H1 (cell line): ENCODE results near the gene DCBLD1. TPM values are rescaled to one million over a fixed set of nuclear protein-coding genes. Genes with fewer than 3 reads are reported as not detected.

Experiments used
- CTCF ChIA-PET: fragments of 300-600 bp; sonication (Branson Sonifier 250); formaldehyde crosslinking; loops from one replicate; lab custom pipeline; 2021; ENCODE audit not compliant: partially characterized antibody; lab: Charles Lee
- POLR2A ChIA-PET: fragments of 300-600 bp; sonication (Branson Sonifier 250); formaldehyde crosslinking; loops from one replicate; lab custom pipeline; 2021; ENCODE audit warnings: inconsistent platforms; ENCODE audit not compliant: partially characterized antibody; lab: Charles Lee
- DNase-seq, 2 experiments: peaks; one replicate each; pipeline versions ENCODE4 v3.0.0 to v3.0.0-alpha.2; 2010 to 2022; ENCODE audit warnings: low spot score in 2 of 2, low read depth in 1 of 2, mixed read lengths in 1 of 2
- FAIRE-seq: peaks from 2 replicates; lab custom pipeline; 2011; peaks lifted over from hg19 to GRCh38; lab: Jason Lieb, UNC
- H2AFZ ChIP-seq: 2 replicates; pipeline ENCODE4 v1.8.1; 2012; ENCODE audit warnings: low read length, inconsistent platforms
- H2AK5ac ChIP-seq: 2 replicates; pipeline ENCODE4 v1.6.1; 2013; ENCODE audit warnings: low read depth, low read length
- H2BK120ac ChIP-seq: replicated peaks from 2 replicates; pipeline ENCODE3; 2013; ENCODE audit warnings: low read depth, low read length, inconsistent platforms
- H2BK12ac ChIP-seq: 2 replicates; pipeline ENCODE4 v1.6.1; 2013; ENCODE audit warnings: low read depth, low read length
- H2BK15ac ChIP-seq: 2 replicates; pipeline ENCODE4 v1.6.1; 2013; ENCODE audit warnings: low read length
- H2BK20ac ChIP-seq: 2 replicates; pipeline ENCODE4 v1.6.1; 2013; ENCODE audit warnings: low read length
- H2BK5ac ChIP-seq: 2 replicates; pipeline ENCODE4 v1.6.1; 2013; ENCODE audit warnings: low read depth, low read length
- H3K14ac ChIP-seq: 2 replicates; pipeline ENCODE4 v1.6.1; 2013; ENCODE audit warnings: inconsistent platforms; ENCODE audit not compliant: insufficient read length
- H3K18ac ChIP-seq: 2 replicates; pipeline ENCODE4 v1.6.1; 2013; ENCODE audit warnings: low read length; ENCODE audit errors: extremely low read depth
- H3K23ac ChIP-seq: 2 replicates; pipeline ENCODE4 v1.6.1; 2013; ENCODE audit warnings: inconsistent platforms; ENCODE audit not compliant: insufficient read length
- H3K23me2 ChIP-seq: 2 replicates; pipeline ENCODE4 v1.6.1; 2013; ENCODE audit warnings: low read depth, low read length
- H3K27ac ChIP-seq: 2 replicates; pipeline ENCODE4 v1.6.1; 2011; ENCODE audit warnings: low read depth, low read length, inconsistent platforms
- H3K27me3 ChIP-seq, 4 experiments: replicated peaks in 1 of 4; 1 replicate in 1 of 4; 2 replicates in 3 of 4; pipeline versions ENCODE4 v1.6.1 to v1.8.1; 2011 to 2013; ENCODE audit warnings: low read length in 3 of 4, mild to moderate bottlenecking in 3 of 4, inconsistent platforms in 2 of 4, mixed read lengths in 2 of 4, moderate library complexity in 1 of 4; ENCODE audit not compliant: control insufficient read depth in 3 of 4, insufficient read depth in 3 of 4; ENCODE audit errors: extremely low read depth in 1 of 4
- H3K36me3 ChIP-seq, 4 experiments: 2 replicates each; pipeline versions ENCODE4 v1.6.1 to v1.8.1; 2011 to 2013; ENCODE audit warnings: mild to moderate bottlenecking in 4 of 4, low read length in 3 of 4, moderate library complexity in 2 of 4, control low read depth in 1 of 4, inconsistent platforms in 1 of 4; ENCODE audit not compliant: insufficient read depth in 4 of 4, control insufficient read depth in 2 of 4
- H3K4ac ChIP-seq: replicated peaks from 2 replicates; pipeline ENCODE3; 2013; ENCODE audit warnings: low read length, low read depth, mixed read lengths, inconsistent platforms; ENCODE audit not compliant: insufficient read length
- H3K4me1 ChIP-seq, 4 experiments: replicated peaks in 1 of 4; 1 replicate in 1 of 4; 2 replicates in 3 of 4; pipeline versions ENCODE4 v1.6.1 to v1.8.1; 2011 to 2013; ENCODE audit warnings: low read length in 3 of 4, inconsistent platforms in 2 of 4, mixed read lengths in 1 of 4; ENCODE audit not compliant: insufficient read depth in 4 of 4, control insufficient read depth in 3 of 4
- H3K4me2 ChIP-seq, 2 experiments: 2 replicates each; pipeline versions ENCODE4 v1.6.1 to v1.8.1; 2011 to 2013; ENCODE audit warnings: low read depth in 2 of 2, low read length in 2 of 2, control low read depth in 1 of 2, inconsistent platforms in 1 of 2, mild to moderate bottlenecking in 1 of 2; ENCODE audit not compliant: insufficient read depth in 1 of 2
- H3K4me3 ChIP-seq, 4 experiments: fragments of 200-600, 300-600 bp in 1 of 4; sonication (generic), shearing (Covaris generic), sonication (Bioruptor Twin) in 1 of 4; 2 replicates each; pipeline versions ENCODE4 v1.5.1 to v1.8.1; 2011 to 2016; ENCODE audit warnings: low read length in 4 of 4, low read depth in 3 of 4, control low read depth in 2 of 4, inconsistent platforms in 2 of 4, mild to moderate bottlenecking in 2 of 4, mixed read lengths in 1 of 4, moderate library complexity in 1 of 4; ENCODE audit not compliant: insufficient read depth in 2 of 4; ENCODE audit errors: extremely low read depth in 1 of 4
- H3K56ac ChIP-seq: replicated peaks from 2 replicates; pipeline ENCODE3; 2013; ENCODE audit warnings: low read depth, mild to moderate bottlenecking, mixed read lengths, low read length, inconsistent platforms; ENCODE audit not compliant: insufficient read length
- H3K79me1 ChIP-seq: 2 replicates; pipeline ENCODE4 v1.6.1; 2013; ENCODE audit warnings: low read depth, low read length, control low read depth
- H3K79me2 ChIP-seq, 2 experiments: 2 replicates each; pipeline versions ENCODE4 v1.6.1 to v1.8.1; 2012 to 2013; ENCODE audit warnings: low read length in 2 of 2, mild to moderate bottlenecking in 2 of 2, inconsistent platforms in 1 of 2; ENCODE audit not compliant: insufficient read depth in 2 of 2, control insufficient read depth in 1 of 2
- H3K9ac ChIP-seq, 4 experiments: replicated peaks in 1 of 4; 1 replicate in 1 of 4; 2 replicates in 3 of 4; pipeline versions ENCODE4 v1.6.1 to v1.8.1; 2011 to 2013; ENCODE audit warnings: low read depth in 3 of 4, low read length in 3 of 4, control low read depth in 2 of 4, mild to moderate bottlenecking in 2 of 4, moderate library complexity in 2 of 4, inconsistent platforms in 1 of 4; ENCODE audit errors: extremely low read depth in 1 of 4
- H3K9me3 ChIP-seq, 2 experiments: 2 replicates each; pipeline versions ENCODE4 v1.6.1 to v1.8.1; 2012 to 2013; ENCODE audit warnings: mild to moderate bottlenecking in 2 of 2, moderate library complexity in 2 of 2, control low read depth in 1 of 2, inconsistent platforms in 1 of 2, low read depth in 1 of 2, low read length in 1 of 2, mixed read lengths in 1 of 2; ENCODE audit not compliant: insufficient read depth in 2 of 2
- H4K20me1 ChIP-seq, 2 experiments: replicated peaks in 1 of 2; 2 replicates each; pipeline versions ENCODE3 to v1.8.1; 2011 to 2013; ENCODE audit warnings: inconsistent platforms in 2 of 2, low read length in 2 of 2, mild to moderate bottlenecking in 1 of 2; ENCODE audit not compliant: insufficient read depth in 2 of 2, control insufficient read depth in 1 of 2
- H4K5ac ChIP-seq: 2 replicates; pipeline ENCODE4 v1.6.1; 2013; ENCODE audit warnings: low read length, low read depth, mixed read lengths, inconsistent platforms; ENCODE audit not compliant: insufficient read length
- H4K8ac ChIP-seq: 2 replicates; pipeline ENCODE4 v1.8.0; 2013; ENCODE audit warnings: mild to moderate bottlenecking, moderate library complexity, low read length, inconsistent platforms; ENCODE audit not compliant: insufficient read depth; ENCODE audit errors: extremely low read depth
- H4K91ac ChIP-seq: replicated peaks from 2 replicates; pipeline ENCODE3; 2013; ENCODE audit warnings: low read length, mixed read lengths, inconsistent platforms; ENCODE audit not compliant: insufficient read length
- GTF2F1 ChIP-seq: IDR thresholded peaks from 2 replicates; pipeline ENCODE4 v1.6.1; 2012; ENCODE audit warnings: low read depth, low read length, improper control_type of control experiment, borderline replicate concordance
- WGBS, 2 experiments: shearing (Covaris generic) in 1 of 2; methylation state at CpG; one replicate each; pipeline versions ENCODE4 v1.1.6 to v1.1.7; 2013 to 2015; ENCODE audit warnings: low lambda C conversion rate in 2 of 2, mixed read lengths in 2 of 2, inconsistent platforms in 1 of 2, low coverage in 1 of 2, missing lambda C conversion rate in 1 of 2; ENCODE audit not compliant: insufficient replicate concordance in 2 of 2, insufficient coverage in 1 of 2, insufficient read length in 1 of 2; ENCODE audit errors: extremely low coverage in 1 of 2, missing lambda C conversion rate in 1 of 2; 5-methylcytosine and 5-hydroxymethylcytosine counted together
- polyA plus RNA-seq, 7 experiments: library from polyadenylated mRNA; depleted of rRNA in 3 of 7; stranded (reverse) in 5 of 7; unstranded in 2 of 7; fragments of >200 nt in 5 of 7; fragments of 200-250 nt in 2 of 7; gene quantifications; 1 replicate in 5 of 7; 2 replicates in 1 of 7; 4 replicates in 1 of 7; pipeline versions ENCODE4 v1.2.1 to v1.2.3, GENCODE V29; 2011 to 2013; ENCODE audit warnings: missing spikeins in 2 of 7, mixed read lengths in 2 of 7
- total RNA-seq: library from RNA; stranded (reverse); fragmentation: NEBNext Ultra II Directional; extraction: Animal tissue kit (Norgen Biotek cat#: 25700); gene quantifications from 2 replicates; pipeline ENCODE4 v1.2.1, GENCODE V29; 2021

DCBLD1 gene
- total and polyA plus RNA-seq, 2 of the 8 experiments (the other 6 are each of a cell fraction or from before 2014, with no cell fraction given) = 3.9 to 11.2 TPM

GRCh38 chr6:117469791-117470190, 12.7 kb upstream of the DCBLD1 start:
- POLR2A ChIA-PET = no interaction called here
- H3K56ac ChIP-seq = no peak overlapping the region
- H3K79me2 ChIP-seq = no peaks in the 10 kb centered on the region
- no peak overlapping the region for H3K9ac ChIP-seq
- H3K27ac ChIP-seq = no peak overlapping the region
- H4K5ac ChIP-seq = no peak overlapping the region
- CTCF ChIA-PET = no interaction called here
- H3K79me1 ChIP-seq = no peaks in the 10 kb centered on the region
- no peak overlapping the region for H3K18ac ChIP-seq
- 95% methylated on average over 3 of the region's 3 CpGs; no CpG with 5 or more reads in 1 of the 2 experiments for WGBS, 2 experiments
- H2BK120ac ChIP-seq = no peak overlapping the region
- no peak for FAIRE-seq
- H3K4me2 ChIP-seq = no peak overlapping the region
- no peak overlapping the region for H3K4ac ChIP-seq
- H2BK5ac ChIP-seq = no peak overlapping the region
- no peak overlapping the region for H2BK20ac ChIP-seq
- H3K36me3 ChIP-seq = no peaks in the 10 kb centered on the region
- no peak overlapping the region for H3K4me3 ChIP-seq
- H2AK5ac ChIP-seq = no peak overlapping the region
- H3K27me3 ChIP-seq = no peaks in the 10 kb centered on the region
- no peaks in the 10 kb centered on the region for H3K4me1 ChIP-seq
- no peak overlapping the region for H4K8ac ChIP-seq
- no peak overlapping the region for H4K91ac ChIP-seq
- H3K14ac ChIP-seq = no peak overlapping the region
- H2BK15ac ChIP-seq = no peak overlapping the region
- H4K20me1 ChIP-seq = no peaks in the 10 kb centered on the region
- no peak overlapping the region for H2AFZ ChIP-seq
- no peak overlapping the region for H3K23ac ChIP-seq
- no peak overlapping the region for H2BK12ac ChIP-seq
- no peak for DNase-seq
- H3K23me2 ChIP-seq = no peaks in the 10 kb centered on the region
- no peaks in the 10 kb centered on the region for H3K9me3 ChIP-seq
- TF ChIP-seq GTF2F1 = no peak
